Activated CD4-positive, alpha-beta T cell treated with anti-CD3 and anti-CD28 coated beads for 48 hours (primary cell): ENCODE data around the gene MTO1.
"Not testable (repeated sequence)": the region's sequence is repeated elsewhere in the genome, so short reads cannot be mapped to it uniquely, and the experiment has no call there.

Experiments used
- DNase-seq: peaks from one replicate; pipeline ENCODE4 v3.0.0-alpha.2; 2020

The MTO1 gene, protein sequence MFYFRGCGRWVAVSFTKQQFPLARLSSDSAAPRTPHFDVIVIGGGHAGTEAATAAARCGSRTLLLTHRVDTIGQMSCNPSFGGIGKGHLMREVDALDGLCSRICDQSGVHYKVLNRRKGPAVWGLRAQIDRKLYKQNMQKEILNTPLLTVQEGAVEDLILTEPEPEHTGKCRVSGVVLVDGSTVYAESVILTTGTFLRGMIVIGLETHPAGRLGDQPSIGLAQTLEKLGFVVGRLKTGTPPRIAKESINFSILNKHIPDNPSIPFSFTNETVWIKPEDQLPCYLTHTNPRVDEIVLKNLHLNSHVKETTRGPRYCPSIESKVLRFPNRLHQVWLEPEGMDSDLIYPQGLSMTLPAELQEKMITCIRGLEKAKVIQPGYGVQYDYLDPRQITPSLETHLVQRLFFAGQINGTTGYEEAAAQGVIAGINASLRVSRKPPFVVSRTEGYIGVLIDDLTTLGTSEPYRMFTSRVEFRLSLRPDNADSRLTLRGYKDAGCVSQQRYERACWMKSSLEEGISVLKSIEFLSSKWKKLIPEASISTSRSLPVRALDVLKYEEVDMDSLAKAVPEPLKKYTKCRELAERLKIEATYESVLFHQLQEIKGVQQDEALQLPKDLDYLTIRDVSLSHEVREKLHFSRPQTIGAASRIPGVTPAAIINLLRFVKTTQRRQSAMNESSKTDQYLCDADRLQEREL

DNA sequence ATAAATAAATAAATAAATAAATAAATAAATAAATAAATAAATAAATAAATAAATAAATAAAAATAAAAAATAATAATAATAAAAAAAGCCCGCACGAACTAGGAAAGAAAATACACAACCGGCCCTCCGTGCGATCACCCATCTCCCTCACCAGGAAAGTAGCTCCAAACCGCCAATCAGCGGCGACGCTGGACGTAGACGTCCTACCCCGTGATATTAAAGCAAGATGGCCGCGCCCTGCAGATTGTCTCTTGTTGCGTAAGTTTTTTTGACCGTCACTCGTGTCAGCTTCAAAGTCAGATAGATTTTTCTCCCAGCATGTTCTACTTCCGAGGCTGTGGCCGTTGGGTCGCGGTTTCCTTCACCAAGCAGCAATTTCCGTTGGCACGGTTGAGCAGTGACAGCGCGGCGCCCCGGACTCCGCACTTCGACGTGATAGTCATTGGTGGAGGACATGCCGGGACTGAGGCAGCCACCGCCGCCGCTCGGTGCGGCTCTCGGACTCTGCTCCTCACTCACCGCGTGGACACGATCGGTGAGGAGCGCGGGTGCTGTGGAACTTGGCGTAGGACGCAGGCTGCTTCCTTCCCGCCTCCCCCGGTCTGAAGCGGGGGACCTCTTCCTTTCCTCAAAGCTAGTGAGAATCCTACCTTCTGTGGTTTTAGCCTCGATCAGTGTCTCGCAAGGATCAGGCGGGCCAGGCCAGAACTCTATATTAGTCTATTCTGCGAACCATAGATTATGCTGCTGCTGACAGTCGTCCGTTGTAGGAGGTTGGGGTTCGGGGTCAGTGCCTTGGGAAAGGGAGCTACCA lies at the start of gene MTO1:
MTO1 (plus strand) TSS at position 201 of the 814 bp plus-strand sequence; CDS start at position 319, 118 bp downstream.
- DNase-seq = peak; percentile 90

DNA sequence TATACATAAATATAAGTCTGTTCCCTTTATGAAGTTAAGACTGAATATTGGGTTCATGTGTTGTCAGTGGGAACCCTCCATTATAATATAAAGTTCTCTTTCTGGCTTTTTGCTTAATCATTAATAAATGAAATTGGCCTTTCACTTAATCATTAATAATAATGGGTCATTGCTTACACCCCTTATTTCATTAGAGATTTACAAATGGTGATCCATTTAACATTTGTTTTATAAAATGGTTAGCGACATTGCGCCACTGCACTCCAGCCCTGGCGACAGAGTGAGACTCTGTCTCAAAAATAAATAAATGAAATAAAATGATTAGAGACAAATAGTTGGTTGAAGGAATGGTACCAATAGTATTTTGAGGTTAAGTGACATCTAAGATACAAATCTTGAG lies 48.4 kb upstream of the MTO1 start:
- no peak for DNase-seq

DNA sequence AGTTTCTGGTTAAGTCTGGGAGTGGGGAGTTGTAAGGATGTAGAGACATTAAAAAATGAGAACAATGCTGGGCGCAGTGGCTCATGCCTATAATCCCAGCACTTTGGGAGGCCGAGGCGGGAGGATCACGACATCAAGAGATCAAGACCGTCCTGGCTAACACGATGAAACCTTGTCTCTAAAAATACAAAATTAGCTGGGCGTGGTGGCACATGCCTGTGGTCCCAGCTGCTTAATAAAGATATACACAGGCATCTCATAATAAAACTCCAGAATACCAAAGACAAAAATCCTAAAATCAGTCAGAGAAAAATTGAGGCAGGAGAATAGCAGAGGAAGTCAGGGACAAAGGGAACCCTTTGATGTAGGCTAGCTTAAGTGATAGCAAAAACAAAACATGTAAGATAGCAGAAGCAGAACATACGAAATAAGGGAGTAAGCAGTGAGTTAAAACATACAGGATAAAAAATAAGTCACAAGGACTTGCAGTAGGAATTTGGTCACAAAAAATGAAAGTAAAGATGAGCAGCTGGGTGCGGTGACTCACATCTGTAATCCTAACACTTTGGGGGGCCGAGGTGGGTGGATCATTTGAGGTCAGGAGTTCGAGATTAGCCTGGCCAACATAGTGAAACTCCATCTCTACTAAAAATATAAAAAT lies 43.3 kb upstream of the MTO1 start:
- no peak for DNase-seq

DNA sequence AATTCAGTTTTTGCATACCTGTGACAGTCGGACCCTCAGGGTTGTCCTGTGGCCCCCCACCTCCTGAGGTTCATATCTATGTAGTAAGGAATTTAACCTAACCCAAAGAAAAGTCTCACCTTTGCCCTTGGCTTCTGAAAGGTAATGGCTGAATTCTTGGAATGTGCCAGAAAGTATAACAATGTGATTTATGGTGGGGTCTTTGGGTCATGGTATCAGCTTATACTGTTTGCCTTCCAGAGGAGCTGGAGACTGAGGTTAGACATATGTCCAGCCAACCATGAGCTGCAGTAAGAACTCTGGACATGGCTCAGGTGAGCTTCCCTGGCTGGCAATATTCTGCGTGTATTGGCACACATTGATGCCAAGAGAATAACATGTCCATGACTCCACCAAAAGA lies 40.0 kb upstream of the MTO1 start:
- DNase-seq = no peak

DNA sequence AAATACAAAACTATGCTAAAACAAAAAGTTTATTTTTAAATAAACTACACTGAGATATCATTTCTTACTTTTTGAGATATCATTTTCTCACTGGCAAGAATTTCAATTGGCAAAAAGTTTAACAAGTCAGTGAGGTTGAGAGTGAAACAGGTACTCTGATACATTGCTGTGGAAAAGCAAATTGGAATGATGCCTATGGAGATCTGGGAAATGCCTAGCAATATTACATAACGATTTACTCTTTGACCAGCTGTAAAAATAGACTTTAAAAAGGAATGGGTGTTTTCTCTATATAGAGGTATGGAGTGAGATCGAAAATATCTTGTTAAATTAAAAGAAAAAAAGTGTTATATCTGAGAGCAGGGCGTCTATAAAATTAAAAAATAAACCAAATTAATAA lies 26.3 kb upstream of the MTO1 start:
- no peak for DNase-seq

DNA sequence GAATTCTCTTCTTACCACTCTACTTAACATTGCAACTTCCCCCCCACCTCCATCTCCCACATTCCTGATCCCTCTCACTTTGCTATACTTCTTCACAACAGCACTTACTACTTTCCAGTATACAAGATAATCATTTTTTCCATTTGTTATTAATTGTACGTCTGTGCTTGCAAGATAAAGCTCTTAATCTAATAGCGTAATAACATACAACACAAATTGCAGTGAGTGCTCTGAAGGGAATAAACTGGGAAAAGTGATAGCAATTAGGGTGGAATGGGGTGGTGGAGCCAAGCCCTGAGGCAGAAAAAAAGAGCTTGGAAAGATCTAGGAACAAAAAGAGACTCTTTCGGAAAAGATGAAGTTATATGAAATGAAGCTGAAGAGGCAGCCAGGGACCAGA lies 18.0 kb upstream of the MTO1 start:
- no peak for DNase-seq

DNA sequence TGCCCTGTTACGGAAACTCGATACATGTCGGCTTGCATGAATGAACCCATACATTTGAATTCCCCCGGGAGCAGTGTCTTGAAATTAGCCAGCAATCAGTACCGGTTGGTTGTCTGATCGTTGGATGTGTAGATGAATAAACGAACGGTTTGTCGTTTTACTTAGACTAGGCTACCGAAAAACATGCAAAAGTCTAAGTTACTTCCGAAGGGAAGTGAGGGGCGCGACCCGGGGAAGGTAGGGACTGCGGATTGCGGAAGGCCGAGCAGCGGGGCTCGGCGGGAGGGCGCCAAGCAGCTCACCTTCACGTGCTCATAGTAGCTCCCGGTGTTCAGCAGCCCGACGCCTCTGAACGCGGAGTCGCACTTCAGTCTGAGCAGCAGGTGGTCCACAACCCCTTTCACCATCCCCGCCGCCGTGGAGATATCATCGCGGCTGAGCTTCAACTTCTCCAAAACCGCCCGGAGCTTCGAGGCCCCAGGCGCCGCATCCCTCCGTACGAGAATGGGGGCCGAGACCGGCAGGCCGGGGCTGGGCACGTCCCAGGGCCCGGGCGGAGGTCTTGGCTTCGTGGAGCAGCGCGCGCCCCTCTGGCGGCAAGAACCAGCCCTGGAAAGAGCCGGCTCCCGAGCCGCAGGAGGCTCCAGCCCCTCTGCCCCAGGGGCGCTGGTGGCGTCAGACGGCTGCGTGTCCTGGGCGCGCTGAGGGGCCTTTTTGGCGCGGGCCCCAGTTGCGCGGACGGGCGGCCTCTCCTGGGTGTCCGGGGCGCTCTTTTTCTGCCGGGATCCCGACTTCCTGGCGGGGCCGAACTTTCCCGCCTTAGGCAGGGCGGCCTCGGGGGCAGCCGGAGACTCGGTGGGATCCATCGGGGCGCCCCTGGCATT lies 10.1 kb upstream of the MTO1 start:
- DNase-seq = peak; percentile 62

DNA sequence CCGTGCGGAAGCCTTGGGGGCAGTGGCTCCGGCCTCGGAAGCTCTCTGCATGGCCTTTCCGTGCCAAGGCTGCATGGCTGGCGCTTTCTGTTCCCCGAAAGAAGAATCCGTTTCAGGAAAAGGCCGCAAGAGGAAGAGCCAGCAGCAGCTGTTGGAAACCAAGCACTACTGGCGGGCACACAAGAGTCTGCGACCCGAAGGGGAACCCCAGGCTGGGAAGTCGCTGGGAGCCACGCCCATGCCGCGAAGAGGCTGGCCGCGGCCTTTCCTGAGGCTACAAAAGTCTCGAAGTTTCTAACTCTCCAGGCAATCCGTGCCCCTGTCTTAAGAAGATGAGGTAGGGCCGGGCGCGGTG lies 9.5 kb upstream of the MTO1 start, which contains the start of gene CGAS:
CGAS (minus strand) TSS at position 191 of the 355 bp plus-strand sequence; CDS start at position 75, 116 bp downstream.
- DNase-seq = peak; percentile 87

DNA sequence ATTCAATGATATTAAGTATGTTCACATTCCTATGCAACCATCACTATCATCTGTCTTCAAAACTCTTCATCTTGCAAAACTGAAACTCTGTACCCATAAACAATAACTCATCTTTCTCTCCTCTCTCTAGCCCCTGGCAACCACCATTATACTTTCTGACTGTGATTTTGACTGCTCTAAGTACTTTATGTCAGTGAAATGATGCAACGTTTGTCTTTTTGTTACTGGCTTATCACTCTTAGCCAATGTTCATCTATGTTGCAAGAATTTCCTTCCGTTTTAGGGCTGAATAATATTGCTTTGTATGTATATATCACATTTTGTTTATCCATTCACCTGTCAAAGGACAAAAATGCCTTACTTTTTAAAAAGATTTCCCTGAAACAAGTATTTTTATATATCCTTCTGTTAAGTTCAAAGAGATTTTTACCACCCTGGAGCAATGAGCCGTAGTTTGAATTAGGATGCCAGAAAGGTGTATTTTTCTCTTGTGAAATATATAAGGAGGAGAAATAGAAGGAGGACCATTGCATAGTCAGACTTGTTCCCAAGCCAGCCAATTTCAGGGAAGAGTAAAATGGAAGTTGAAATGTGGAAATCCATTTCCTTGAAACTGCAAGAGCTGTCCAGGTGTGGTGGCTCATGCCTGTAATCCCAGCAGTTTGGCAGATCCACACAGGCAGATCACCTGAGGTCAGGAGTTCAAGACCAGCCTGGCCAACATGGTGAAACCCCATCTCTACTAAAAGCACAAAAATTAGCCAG lies 5.5 kb upstream of the MTO1 start:
- DNase-seq = no peak

DNA sequence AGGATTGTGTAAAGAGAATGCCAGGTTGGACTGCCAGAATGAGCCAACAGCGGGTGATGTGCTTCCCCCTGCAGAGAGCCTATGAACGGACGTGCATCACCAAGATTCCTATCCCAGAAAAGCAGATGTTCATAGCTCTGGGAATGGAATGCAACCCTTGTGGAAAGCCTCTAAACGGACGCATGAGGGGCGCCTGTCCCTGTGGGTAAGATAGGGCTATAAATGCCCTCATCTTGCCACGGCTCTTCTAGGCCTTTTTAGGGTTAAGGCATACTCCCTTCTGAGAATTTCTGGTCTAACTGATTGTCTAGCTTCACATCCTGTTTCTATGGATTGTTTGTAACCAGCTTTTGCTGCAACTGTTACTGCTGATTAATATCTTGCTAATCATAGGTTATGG lies 2.1 kb upstream of the MTO1 start:
- not testable (repeated sequence) for DNase-seq

DNA sequence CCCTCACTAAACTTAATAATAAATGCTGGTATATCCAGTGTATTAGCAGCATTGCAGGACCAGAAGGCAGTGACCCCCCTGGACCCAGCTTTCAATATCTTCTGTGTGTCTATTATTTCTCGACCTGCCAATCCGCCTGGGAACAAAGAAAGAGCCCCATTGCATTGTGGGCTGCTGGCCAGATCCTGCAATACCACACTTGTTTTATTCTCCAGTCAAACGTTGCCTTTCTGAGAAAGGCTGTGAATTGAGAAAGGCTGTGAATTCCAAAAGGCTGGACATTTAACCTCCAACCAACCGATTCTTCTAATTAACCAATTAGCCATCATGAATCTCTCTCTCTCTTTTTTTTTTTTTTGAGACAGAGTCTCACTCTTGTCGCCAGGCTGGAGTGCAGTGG lies 1.5 kb upstream of the MTO1 start:
- no peak for DNase-seq

DNA sequence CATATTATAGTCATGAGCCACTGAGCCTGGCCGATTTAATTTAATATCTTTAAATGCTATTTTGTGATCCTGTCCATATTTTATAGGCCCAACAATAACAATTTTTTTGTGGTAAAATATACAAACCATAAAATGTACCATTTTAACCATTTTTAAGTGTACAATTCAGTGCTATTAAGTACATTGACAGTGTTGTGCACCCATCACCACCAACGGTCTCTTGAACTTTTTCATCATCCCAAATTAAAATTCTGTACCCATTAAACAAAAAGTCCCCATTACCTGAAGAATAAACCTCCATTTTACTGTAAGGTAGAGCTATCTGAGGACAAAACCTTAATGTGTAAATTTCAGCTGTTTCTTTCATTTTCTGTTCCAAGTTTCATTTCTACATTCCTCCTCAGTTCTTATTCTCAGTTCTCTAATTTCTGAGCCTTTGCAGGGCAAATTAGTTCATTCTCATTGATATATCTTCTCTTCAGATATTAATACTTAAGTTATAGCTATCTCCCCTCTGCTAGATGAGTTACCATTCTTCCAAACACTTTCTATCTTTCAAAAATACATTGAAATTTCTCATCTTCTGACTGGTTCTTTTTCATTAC lies 10.3 kb downstream of the MTO1 start:
- DNase-seq = no peak

DNA sequence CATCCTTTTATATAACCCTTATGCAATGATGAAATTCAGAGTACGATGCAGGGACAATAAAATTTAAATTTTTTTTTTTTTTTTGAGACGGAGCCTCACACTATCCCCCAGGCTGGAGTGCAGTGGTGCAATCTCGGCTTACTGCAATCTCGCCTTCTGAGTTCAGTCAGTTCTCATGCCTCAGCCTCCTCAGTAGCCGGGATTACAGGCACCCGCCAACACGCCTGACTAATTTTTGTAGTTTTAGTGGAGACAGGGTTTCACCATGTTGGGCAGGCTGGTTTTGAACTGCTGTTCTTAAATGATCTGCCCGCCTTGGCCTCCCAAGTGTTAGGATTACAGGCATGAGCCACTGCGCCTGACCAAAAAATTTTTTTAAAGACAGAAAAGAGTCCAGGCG lies 15.2 kb downstream of the MTO1 start:
- DNase-seq = peak; percentile 32

DNA sequence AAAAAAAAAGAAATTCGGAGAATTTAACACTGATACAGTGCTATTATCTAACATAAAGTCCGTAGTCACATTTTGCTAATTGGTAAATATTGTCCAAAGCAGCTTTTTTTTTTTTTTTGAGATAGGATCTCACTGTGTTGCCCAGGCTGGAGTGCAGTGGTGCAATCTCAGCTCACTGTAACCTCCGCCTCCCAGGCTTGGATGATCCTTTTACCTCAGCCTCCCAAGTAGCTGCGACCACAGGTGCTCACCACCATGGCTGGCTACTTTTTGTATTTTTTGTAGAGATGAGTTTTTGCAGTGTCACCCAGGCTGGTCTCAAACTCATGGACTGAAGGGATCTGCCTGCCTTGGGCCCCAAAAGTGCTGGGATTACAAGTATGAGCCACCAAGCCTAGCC lies 15.9 kb downstream of the MTO1 start:
- DNase-seq = no peak

DNA sequence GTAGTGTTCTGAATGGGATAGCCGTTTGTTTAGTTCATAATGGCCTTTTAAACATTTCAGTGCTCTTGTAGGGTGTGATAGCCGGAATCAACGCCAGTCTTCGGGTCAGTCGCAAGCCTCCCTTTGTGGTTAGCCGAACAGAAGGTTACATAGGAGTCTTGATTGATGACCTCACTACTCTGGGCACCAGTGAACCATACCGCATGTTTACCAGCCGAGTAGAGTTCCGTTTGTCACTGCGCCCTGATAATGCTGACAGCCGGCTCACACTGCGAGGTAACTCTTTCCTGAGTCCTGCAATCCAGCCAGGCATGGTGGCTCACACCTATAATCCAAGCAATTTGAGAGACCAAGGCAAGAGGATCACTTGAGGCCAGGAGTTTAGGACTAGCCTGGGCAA lies 20.4 kb downstream of the MTO1 start:
- DNase-seq = no peak

DNA sequence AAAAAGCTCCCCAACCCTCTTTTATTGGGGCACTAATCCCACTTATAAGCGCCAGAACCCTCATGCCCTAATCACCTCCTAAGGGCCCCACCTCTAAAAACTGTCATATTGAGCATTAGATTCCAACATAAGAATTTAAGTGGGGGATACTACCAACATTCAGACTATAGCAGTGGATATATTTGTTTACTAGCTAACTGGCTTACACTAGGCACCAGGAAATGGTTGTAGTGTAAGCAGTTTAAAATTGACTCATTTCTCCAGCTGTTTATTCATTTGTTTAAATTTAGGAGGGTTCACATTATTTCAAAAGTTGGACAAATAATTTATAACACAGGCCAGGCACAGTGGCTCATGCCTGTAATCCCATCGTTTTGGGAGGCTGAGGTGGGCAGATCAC lies 22.9 kb downstream of the MTO1 start:
- DNase-seq = no peak

DNA sequence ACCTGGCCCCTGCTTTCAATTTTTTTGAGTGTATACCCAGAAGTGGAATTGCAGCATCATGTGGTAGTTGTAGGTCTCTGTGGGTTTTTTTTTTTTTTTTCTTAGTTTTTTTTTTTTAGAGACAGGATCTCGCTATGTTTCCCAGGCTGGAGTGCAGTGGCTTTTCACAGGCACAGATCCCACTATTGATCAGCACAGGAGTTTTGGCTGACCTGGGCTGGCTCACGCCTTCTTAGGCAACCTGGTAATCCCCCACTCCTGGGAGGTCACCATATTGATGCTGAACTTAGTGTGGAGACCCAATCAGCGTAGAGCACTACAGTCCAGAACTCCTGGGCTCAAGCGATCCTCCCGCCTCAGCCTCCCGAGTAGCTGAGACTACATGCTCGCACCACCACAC lies 25.9 kb downstream of the MTO1 start:
- DNase-seq = no peak

DNA sequence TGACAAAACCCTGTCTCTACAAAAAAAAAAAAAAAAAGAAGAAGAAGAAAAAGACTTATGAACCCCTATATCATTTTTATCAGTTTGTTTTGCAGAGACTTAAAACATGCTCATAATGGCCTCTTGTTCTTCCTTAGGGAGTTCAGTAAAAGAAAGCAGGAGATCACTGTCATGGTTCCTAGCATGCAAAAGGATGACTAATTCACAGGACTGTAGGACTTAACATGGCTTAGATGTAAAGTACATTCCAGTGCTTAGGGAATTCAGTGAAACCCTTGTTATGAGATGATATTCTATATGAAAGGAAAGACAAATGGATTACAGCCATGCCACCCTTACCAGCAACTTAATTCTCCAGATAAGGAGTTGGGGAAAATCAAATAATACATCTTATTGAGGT lies 29.8 kb downstream of the MTO1 start:
- DNase-seq = no peak

DNA sequence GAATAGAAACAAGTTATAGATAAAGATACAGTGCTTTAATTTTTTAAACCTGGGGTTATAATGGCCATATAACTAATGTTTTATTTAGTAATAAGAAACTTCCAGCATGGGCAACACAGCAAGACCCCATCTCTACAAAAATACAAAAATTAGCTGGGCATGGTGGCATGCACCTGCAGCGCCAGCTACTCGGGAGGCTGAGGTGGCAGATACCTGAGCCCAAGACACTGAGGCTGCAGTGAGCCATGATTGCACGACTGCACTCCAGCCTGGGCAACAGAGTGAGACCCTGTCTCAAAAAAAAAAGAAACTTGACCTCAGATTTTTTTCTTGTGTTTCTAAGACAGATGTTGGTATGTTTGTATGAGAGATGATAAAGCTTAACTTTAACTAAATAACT lies 36.4 kb downstream of the MTO1 start:
- DNase-seq = no peak

DNA sequence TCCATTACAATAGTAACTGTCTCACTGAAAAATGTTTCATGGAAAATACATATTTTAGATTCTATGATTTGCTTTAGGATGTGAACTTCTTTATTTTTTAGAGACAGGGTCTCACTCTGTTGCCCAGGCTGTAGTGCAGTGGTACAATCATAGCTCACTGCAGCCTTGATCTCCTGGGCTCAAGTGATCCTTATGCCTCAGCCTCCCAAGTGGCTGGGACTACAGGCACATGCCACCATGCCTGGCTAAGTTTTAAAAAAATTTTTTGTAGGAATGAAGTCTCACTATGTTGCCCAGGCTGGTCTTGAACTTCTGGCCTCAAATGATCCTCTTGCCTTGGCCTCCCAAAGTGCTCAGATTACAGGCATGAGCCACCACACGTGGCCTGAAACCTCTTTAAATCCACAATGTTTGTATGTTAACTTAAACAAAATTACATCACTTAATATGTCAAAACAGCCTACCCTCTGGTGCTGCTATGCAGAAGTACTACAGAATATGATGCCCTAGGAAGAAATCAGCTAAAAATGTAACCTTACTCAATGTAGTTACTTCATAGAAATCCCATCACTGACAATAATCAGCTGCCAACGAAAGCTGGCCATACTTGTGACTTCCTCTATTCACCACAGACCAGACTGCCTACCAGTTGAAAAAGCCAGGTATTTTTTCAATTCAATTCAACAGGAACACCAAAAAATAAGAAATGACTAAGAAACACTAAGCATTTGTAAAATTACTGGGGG lies 41.7 kb downstream of the MTO1 start:
- no peak for DNase-seq
